Measurements from ENCODE around the gene DLGAP3.
"Not testable (repeated sequence)": the region's sequence is repeated elsewhere in the genome, so short reads cannot be mapped to it uniquely, and the experiment has no call there.

GRCh38 chr1:34947641-34948314 is 18.3 kb upstream of the DLGAP3 start:
- not testable (repeated sequence) for TF ChIP-seq POLR2A (IDR thresholded peaks at IDR 0.05; ENCODE audit: low read depth, low read length); TAF1 (IDR thresholded peaks at IDR 0.05; ENCODE audit: borderline replicate concordance, low read depth, low read length); POLR2AphosphoS5 (IDR thresholded peaks at IDR 0.05; ENCODE audit: low read depth, low read length)
